Lower leg skin (tissue), 4 donors: ENCODE results near the gene FOS. TPM values are rescaled to one million over a fixed set of nuclear protein-coding genes. Genes with fewer than 3 reads are reported as not detected.

Experiments used
- DNase-seq, 2 donors: peaks; one replicate each; pipeline ENCODE4 v3.0.0-alpha.2; 2019; ENCODE audit warnings: low spot score in 2 of 2
- H3K4me3 ChIP-seq: fragments of 200-600 bp; sonication (generic); 2 replicates; pipeline ENCODE4 v1.5.1; 2017; ENCODE audit warnings: mild to moderate bottlenecking, low read depth; ENCODE audit not compliant: poor library complexity, severe bottlenecking
- CTCF ChIP-seq, 3 donors: fragments of 450-650 bp; IDR thresholded peaks; one replicate each; pipeline ENCODE4 v1.5.1; 2016; ENCODE audit warnings: antibody characterized with exemption in 3 of 3, mild to moderate bottlenecking in 3 of 3, moderate library complexity in 2 of 3
- POLR2A ChIP-seq, 2 donors: fragments of 450-650 bp; IDR thresholded peaks; one replicate each; pipeline ENCODE4 v1.6.1; 2016 to 2017; ENCODE audit warnings: antibody characterized with exemption in 2 of 2, mild to moderate bottlenecking in 1 of 2, moderate library complexity in 1 of 2
- WGBS, 2 donors: methylation state at CpG; one replicate each; pipeline ENCODE4 v1.1.5; 2018; 5-methylcytosine and 5-hydroxymethylcytosine counted together
- intact Hi-C: fragments of 100-400 bp; cut with DNase I; formaldehyde crosslinking; loops from one replicate; pipeline ENCODE4 v1.15.0; 2023; ENCODE audit warnings: low total_unique reads
- total RNA-seq, 4 donors: library from RNA; depleted of rRNA; stranded (reverse); fragments of >200 nt; gene quantifications; one replicate each; pipeline ENCODE4 v1.1.0, GENCODE V29; 2016

The FOS gene
- total RNA-seq, 4 donors from 2014 or later = 154 to 448 (median 330) TPM

DNA sequence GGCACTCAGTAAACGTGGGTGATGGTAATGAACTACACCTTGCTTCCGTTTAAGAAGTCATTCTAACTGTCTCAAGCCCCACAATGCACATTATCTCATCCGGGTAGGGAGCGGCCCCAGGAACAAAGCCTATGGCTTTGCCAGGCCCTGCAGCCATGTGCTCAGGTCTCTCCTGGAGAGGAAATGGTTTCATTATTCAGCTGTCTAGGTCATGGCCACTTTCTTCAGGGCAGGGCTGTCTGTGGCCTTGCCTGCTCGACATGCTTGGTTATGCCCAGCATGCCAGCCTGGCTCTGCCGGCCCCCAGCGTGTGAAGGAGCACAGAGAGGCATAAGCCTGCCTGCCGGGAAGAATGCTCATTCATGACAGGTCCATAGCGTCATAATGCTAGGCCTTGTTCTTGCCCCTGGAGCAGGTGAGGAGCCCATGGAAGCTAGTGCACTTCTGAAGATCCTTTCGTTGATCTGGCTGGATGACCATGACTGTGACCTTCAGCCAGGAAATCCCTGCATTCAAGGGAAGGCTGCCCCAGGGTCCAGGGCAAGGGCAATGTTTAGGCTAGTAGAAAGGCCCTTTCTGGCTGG is 26.3 kb upstream of the FOS start:
- no peak for TF ChIP-seq CTCF (IDR thresholded peaks at IDR 0.05)
- TF ChIP-seq POLR2A (IDR thresholded peaks at IDR 0.05) = no peak
- H3K4me3 ChIP-seq = no peak overlapping the region
- DNase-seq = no peak
- WGBS, 2 donors = 57 to 65% methylated on average over 9 to 10 of the region's 10 CpGs
- intact Hi-C loops = no loop called here

DNA sequence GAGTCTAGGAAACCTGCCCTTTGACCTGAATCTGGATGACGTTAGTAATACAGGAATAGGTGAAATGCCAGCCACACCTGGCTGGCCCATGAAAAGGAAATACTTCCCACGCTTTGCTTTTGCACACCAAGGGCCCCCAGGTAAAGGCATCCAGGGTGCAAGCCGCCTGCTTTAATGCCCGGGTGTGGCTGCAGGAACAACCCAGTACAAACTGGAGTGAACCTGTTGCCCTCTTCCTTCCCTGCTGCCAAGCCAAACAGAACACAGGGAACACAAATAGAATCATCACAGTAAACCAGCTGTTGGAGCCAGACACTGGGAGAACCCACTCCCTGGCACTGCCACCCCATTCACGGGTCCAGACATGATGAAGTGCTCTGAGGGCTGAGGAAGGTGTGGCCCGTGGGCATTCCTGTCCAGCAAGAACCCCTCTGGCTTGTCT is 24.2 kb upstream of the FOS start:
- peak; percentile 81 to 91 for DNase-seq
- no peak overlapping the region for H3K4me3 ChIP-seq
- intact Hi-C loops = no loop called here
- WGBS, 2 donors = 37 to 43% methylated on average over 5 to 6 of the region's 6 CpGs
- TF ChIP-seq CTCF (IDR thresholded peaks at IDR 0.05) = no peak
- no peak for TF ChIP-seq POLR2A (IDR thresholded peaks at IDR 0.05)

- no peak for TF ChIP-seq CTCF (IDR thresholded peaks at IDR 0.05)
- TF ChIP-seq POLR2A (IDR thresholded peaks at IDR 0.05) = no peak
- DNase-seq = peak in 1 of 2 donors; percentile 60
- no peak overlapping the region for H3K4me3 ChIP-seq
- 23 to 39% methylated on average over 7 of the region's 7 CpGs for WGBS, 2 donors
- intact Hi-C loops = no loop called here
Measured at GRCh38 chr14:75254901-75255584, 23.6 kb upstream of the FOS start.

DNA sequence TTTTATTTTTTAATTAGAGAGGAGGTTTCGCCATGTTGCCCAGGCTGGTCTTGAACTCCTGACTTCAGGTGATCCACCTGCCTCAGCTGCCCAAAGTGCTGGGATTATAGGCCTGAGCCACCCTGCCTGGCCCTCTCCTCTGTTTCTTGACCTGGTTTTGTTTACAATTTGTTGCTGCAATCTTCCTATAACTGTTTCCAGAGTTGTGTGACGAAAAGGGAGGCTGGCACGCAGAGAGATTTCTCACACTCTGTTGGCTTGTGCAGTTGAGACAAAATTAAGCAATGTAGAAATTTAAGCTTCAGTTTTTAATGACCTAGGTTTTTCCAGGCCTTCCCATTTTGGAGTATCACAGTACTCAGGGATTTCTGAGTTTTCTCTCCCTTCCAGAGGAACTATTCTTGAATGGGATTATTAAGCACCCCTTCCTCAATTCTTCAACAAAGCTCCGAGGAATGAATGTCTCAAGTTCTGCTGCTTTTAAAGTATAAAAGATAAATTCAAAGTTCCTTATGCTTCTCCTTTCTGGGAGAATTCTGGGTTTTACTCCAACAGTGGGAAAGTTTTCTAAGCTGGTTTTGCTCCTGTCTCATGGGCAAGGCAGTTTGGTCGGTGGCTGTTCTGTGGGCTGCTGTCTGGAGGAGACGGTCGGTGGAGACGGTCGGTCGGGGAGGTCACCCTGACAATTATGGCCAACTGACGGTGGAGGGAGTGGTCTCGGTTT is 20.4 kb upstream of the FOS start:
- TF ChIP-seq POLR2A (IDR thresholded peaks at IDR 0.05) = no peak
- TF ChIP-seq CTCF (IDR thresholded peaks at IDR 0.05) = no peak
- no peak overlapping the region for H3K4me3 ChIP-seq
- DNase-seq = peak; percentile 86 to 94
- 10 to 14% methylated on average over 12 of the region's 12 CpGs for WGBS, 2 donors
- intact Hi-C loops = no loop called here

- peak; percentile 99 to 100 for DNase-seq
- TF ChIP-seq CTCF (IDR thresholded peaks at IDR 0.05) (no peak), POLR2A (IDR thresholded peaks at IDR 0.05) (peak in 1 of 2 donors; percentile 43)
- 0 to 1% methylated on average over 37 to 39 of the region's 40 CpGs for WGBS, 2 donors
- intact Hi-C loops = no loop called here
- no peak overlapping the region for H3K4me3 ChIP-seq
Measured at GRCh38 chr14:75258803-75259509, 19.7 kb upstream of the FOS start.
